Amniotic stem cell (primary cell): Measurements from ENCODE around the gene RERE.

Source experiments
- DNase-seq: peaks from one replicate; lab custom pipeline; 2025; lab: John Stamatoyannopoulos, UW

Gene RERE

DNA sequence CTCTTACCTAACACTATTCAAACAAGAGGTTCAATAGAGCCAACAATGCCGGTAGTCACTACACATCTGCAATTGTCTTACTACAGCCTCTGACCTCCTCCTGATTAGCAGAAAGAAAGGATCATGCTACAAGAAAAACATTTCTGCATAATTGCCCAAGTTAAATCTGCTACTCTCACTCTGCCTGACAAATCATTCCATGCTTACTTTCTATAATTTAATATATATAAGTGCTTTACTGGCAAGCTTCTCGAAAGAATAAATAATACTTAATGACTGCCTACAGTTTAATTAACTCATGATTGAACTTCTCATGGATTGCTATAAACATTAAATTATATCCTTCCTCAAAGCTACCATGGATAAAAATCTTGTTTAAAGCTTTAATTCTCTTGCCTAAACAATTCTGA lies 343.5 kb downstream of the RERE start:
- DNase-seq, result no peak

DNA sequence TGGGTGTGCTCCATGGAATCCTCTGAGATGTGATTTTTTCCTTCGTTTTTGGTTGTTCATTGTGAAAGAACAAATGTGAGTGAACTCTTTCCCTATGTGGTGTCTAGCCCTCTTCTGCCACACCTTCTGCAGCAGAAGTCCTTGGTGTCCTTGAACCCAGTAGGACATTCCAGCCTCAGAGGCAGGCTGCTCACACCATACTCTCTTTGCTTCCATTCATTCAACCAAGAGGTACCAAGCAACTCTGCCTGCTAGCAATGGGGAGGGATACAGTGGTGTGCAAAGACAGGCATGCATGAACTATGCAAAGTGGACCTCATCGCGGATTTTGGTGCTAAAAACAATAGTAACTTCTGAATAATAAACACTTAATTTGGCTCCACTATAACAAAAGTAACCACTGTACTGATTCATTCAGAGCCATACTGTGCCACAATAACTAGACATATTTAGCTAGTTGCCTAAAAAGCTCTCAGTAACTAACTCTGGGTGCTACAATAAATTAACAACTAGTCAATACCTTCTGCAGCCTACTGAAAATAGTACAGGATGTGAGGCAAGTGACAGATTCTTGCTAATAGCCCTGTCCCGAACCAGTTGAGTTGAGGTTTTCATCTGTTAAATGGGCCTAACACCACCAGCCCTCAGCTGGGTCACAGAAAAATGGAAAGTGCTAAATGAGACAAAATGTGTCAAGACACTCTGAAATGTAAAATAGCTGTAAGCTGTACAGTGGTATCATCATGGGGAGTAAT lies 344.1 kb downstream of the RERE start:
- no peak for DNase-seq

GRCh38 chr1:8472668-8473067 lies 344.8 kb downstream of the RERE start:
- no peak for DNase-seq

DNA sequence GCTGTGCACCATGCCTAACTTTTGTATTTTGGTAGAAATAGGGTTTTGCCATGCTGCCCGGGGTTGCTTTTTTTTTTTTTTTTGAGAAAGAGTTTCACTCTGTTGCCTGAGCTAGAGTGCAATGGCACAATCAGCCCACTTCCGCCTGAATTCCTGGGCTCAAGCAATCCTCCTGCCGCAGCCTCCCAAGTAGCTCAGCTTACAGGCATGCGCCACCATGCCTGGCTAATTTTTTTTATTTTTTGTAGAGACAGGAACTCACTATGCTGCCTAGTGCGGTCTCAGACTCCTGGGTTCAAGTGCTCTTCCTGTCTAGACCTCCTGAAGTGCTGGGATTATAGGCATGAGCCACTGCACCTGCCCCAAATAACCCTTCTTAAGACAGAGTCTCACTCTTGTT lies 346.0 kb downstream of the RERE start:
- DNase-seq, result no peak

- DNase-seq, result no peak
Observed at GRCh38 chr1:8468751-8469150, 348.7 kb downstream of the RERE start.

DNA sequence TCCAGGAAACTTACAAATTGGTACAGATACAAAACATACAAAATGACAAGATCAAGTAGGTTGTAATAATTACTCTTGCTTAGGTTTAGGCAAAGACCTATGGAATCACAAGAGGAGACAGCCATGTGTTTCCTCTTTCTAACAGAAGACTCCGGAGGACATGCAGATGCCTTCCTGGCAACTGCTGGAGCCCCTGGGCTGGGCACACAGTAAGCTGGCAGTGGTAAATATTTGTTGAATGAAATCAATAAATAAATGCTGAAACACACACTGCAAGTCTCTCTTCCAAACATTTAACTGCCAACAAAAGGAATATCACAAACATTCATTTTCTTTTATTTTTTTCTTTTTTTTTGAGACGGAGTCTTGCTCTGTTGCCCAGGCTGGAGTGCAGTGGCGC lies 350.1 kb downstream of the RERE start:
- no peak for DNase-seq

DNA sequence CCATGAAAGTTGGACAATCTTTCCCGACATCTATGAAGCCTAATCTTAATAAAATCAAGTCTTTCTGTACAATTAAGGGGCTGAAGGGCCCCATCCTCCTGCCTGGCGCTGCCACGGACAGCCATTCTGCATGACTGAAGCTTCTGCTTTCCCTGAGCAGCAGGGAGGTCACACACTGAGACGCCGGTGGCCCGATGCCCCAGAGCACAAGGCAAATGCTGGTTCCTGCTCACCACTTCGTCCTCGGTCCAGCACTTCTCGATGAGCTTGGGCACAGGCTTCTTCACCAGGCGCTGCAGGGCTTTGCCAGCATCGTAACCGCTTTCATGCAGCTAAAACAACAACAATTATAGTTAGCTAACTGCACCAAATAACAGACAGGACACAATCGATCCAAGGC lies 351.7 kb downstream of the RERE start:
- DNase-seq, result no peak

DNA sequence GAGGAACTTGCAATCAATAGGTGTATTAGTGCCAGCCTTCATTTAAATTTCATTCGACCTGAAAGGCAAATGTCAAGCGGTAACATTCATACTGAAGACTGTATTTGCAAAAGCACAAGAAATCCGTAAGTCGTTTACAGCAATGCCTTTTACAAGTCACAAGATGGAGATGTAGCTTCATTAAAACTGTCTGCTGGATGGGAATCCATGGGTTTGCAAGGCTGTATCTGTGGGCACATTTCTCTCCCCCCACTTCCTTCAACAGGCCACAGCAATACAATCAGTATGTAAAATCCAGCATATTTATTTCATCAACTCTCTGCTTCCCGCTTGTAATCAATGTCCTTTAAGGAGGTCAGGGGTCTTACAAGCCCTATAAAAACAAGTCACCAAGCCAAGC lies 352.4 kb downstream of the RERE start:
- no peak for DNase-seq

DNA sequence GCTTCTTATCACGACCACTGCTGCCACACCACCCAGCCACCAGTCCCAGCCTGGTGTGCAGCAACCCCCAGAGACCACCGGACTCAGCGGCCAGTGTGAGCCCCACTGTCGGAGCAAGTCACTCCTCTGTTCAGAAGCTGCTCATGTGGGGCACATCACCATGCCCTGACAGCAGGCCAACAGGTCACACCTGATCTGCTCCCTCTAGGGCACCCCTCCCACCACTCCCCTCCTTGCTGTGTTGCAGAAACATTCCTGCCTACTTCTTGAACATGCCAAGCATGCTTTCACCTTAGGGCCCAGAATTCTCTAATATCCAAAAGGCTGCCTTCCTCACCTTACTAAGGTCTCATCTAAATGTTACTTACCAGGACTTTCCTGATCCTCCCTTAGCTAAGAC lies 353.1 kb downstream of the RERE start:
- no peak for DNase-seq

DNA sequence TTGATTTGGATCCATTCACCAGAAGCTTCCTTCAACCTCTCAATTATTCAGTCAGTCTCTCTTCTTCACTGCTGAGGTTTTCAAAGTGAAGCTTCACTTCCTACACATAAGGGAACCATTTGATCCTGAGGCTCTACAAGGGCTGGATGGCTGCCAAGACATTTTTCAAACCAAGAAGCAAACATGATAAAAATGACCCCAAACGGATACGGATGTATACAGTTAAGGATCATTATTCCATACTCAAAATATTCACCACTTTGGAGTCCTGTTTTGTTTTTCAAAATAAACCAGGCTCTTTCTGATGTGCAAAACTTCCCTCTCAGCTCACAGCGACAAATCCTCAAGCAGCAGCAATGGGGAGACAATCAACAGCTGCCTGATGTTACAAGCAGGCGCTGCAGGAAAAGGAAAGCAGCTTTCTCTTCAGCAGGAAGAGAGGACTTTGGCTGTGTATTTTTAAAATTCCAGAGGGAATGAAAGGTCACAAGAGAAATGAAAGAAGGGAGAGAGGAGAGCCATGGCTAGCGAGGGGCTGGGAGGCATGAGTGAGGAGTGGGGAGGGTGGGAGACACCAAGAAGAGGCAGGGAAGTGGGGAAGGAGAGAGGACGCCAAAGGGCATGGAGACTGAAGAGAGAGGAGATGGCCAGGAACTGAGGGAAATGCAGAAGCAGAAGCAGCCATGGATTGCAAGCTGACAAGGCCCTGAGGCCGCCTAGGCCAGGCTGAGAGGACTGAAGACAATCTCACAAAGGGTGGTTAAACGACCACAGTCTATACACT lies 354.1 kb downstream of the RERE start:
- DNase-seq, result peak; percentile 50

DNA sequence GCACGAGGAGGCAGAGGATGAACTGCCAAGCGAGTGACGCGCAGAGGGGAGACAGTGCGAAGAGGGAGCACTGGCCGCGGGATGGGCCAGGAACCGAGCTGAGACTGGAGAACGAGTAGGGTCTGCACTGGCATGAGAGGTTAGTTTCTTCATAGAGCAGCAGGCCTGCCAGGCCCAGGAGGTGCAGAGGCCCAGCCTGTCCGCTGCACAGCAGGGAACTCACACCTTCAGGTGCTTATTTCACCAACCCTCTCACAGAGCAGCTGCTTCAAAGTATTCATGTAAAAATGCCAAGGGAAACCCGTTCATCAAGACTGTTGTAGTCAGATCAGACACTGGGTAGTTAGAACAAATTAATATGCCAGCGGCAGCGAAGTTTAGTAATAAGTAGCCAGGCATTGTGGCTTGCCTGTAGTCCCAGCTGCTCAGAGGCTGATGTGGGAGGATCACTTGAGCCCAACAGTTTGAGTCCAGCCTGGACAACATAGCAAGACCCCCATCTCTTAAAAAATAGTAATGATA lies 355.0 kb downstream of the RERE start:
- DNase-seq, result no peak

DNA sequence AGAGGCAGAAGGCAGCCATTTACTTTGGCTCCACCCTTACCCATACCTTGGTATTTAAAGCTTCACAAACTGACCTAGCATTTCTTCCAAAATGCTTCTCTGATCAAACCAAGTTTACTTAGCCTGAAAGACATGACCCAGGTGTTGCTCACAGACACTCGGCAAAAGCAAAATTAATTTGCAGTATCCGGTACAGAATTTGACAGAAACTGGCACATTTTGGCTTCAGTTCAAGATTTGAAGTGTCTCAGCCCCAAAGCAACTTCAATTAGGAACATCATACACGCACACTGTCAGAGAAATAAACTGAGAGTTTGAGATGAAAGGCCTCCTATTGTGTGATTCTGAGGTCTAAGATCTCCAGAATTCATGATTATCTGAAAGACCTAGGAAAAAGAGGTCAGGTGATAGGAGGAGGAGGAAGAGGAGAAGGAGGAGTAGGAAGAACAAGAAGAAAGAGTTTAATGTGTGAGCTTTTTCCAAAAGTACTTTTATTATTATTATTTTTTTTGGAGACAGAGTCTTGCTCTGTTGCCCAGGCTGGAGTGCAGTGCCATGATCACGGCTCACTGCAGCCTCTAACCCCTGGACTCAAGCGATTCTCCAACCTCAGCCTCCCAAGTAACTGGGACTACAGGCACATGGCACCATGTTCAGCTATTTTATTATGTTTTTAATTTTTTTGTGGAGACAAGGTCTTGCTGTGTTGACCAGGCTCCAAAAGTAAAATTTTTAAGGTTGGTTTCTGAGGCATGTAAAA lies 355.9 kb downstream of the RERE start:
- DNase-seq, result no peak

DNA sequence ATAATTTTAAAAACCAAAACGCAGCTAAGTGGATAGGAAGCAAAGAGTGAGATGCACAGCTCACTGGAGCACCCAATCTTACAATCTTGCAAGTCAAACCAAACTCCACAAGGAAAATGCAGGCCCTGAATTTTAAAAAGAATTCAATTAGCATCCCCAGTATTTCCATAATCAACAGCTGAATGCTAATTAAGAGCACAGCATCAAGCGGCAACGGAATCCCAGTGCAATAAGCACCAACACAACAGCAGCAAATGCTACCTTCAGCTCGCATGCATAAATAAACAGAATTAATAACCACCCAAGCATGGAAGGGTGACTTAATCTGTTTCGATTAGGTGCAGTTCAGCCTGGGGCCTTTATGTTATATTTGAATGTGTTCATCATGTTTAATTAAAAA lies 356.7 kb downstream of the RERE start:
- DNase-seq, result no peak

DNA sequence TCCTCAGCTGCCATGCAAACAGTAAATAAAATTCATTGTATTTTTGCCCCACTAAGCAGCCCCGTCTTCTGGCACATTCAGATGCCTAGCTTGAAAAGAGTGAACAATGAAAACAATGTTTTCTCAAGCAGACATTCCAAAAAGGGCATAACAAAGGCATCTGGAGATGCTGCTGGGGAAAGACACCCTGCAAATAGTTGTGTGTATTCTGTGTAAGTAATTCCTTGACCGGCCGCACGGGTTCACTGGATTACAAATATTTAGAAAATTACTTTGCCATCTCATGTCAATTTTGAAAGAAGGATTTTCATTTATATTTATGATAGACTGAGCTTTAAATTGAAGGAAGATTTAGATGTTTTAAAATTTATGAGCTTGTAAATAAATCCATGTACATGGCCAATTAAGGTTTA lies 357.3 kb downstream of the RERE start:
- no peak for DNase-seq

DNA sequence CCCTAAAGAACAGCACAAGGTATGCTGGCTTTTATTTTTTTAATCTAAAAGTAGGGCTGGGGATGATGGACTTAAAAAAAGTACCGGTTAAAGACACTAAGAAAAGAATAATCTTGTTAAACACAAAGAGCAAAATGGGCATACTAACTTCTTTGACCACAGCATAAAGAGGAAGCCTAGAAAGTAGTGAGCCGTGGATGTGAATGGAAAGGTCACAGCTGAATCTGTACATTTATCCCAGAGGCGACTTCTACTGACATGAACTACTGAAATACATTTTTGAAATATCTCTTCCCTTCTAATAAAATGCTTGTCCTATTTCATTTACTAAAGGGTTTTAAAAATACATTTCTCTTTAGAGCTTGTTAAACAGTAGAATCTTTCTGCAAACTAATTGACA lies 358.8 kb downstream of the RERE start:
- DNase-seq, result no peak

GRCh38 chr1:8457760-8458381 lies 359.6 kb downstream of the RERE start:
- no peak for DNase-seq

GRCh38 chr1:8456991-8457390 lies 360.4 kb downstream of the RERE start:
- DNase-seq, result no peak

DNA sequence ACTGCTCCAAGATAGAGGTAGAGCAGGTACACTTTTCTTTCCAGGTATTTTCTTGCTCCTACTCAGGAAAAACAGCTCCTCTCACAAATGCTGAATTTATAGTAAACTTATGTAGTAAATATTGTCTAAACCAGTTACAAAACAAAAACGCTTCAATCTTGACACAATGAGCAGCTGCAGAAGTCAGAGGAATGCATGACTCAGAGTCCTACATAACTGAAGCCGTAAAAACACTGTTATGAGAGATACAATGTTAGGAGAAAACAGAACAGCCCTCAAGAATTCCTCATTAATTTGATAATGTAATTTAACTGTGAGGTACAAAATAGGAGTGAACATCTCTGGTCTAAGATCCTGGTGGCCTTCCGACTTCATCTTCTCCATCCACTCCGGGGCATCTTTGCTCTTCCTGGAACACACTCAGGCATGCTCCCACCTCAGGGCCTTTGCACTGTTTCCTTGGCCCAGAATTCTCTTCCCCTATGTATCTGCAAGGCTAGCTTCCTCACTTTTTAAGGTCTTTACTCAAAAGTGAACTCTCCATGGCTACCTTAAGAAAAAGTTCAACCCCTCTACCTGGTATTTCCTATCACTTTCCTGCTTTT lies 361.0 kb downstream of the RERE start:
- peak; percentile 49 for DNase-seq

DNA sequence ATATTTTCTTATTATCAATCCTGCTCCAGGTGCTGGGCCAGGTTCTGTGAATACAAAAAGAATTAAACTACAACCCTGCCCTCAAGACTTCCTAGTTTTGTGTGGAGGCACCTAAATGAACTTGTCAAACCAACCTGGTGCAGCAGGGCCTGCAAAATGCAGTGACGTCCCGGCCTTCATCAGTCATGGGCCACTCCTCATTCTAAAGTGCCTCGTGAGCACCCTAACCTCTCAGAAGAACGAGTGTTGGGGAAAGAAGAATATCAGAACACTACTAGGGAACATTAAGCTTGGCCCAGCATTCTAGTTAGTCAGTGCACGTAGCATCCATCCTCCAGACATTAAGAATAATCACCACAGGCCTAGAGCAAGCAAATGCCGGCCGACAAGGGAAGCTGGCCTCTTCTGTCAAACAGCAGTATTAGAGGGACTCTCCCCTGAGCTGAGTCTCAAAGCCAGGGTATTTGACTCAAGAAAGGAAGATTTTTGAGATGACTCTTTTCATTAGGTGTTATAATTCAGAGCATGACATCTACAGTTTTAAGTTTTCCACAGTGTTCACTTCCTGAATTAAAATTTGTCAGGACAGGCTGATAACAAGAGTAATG lies 361.6 kb downstream of the RERE start:
- DNase-seq, result no peak

DNA sequence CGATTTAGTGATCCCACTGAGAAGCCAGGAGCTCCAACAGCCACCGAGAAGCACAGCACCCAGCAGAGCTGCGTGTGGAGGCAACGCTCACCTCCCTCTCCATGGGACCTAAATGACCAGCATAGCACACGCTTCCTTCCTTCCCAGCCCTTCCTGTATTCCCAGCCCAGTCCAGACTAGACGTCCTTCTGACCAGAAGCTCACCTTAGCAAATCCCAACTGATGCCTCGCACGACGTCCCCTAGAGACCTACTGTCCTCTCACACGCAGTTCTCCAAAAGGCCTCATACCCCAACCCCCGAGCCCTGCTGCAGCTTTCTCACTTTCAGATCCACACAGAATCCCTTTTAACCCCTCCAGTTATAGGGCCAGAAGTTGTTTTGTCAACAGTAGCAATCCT lies 367.1 kb downstream of the RERE start:
- no peak for DNase-seq

DNA sequence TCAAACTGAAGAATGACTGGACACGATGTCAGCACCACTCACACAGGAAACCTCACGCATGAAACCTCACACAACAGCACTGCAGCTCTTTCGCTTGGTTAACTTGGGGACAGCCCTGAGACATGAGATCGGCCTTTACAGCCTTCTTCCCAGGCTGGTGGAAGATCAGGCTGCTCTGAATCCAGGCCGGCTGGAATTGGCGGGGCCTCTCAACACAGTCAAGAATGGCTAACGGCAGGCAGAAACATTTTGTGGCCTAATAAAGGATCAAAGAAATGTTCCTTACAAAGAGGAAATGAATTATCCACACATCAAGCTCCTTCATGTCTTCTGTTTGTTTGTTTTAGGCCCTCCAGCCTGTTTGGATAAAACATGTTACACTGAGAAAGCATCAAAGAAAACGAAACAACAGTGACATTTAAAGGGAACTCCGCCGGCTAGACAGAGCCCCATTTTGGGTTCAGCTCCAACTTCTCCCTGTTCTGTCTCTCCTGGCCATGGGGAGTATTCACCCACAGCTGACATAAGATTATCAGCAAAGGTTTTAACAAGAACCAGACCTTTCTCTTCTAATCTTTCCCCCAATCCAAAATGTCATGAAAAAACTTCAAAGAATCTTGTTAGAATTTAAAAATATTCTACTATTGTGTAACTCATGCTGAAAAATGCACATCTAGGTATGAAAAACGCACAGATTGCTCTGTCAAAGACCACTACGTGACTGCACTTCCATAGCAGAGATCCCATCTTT lies 368.4 kb downstream of the RERE start:
- no peak for DNase-seq
